Tibial nerve (tissue), 4 donors: ENCODE measurements around the gene BATF.

Experiments used
- EP300 ChIP-seq, 2 donors: sonication (generic); formaldehyde crosslinking; IDR thresholded peaks; one replicate each; pipeline ENCODE4 v1.6.1; 2017; ENCODE audit warnings: antibody characterized with exemption in 2 of 2, mild to moderate bottlenecking in 1 of 2
- POLR2A ChIP-seq, 2 donors: fragments of 450-650 bp; IDR thresholded peaks; one replicate each; pipeline ENCODE4 v1.6.1; 2017; ENCODE audit warnings: antibody characterized with exemption in 2 of 2, mild to moderate bottlenecking in 2 of 2, moderate library complexity in 2 of 2
- TF ChIP-seq, protein P1 (sequence below), 5 experiments: fragments of 200-600 bp in 3 of 5; fragments of 450-650 bp in 2 of 5; sonication (generic) in 3 of 5; IDR thresholded peaks; one replicate each; pipeline ENCODE4 v1.5.1; 2016 to 2019; ENCODE audit warnings: antibody characterized with exemption in 5 of 5, mild to moderate bottlenecking in 3 of 5, moderate library complexity in 2 of 5

DNA sequence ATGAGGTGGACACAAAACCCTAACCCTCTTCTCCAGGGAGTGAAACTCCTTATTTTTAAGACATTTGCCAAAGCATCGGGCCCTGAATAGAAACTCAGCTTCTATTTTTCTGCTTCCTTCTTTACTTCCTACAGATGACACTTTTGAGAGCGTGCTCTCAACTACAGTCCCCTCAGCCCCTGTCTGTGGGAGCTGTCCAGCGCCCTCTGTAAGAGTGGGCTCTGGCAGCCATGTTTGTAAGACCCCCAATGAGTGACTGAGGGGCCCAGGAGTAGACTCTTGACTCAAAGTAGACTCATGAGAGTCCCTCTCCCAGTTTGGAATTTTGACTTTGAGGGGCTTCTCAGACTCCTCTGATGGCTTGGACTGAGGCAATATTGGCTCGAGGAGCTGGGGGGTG lies 25.5 kb upstream of the BATF start:
- TF ChIP-seq POLR2A (IDR thresholded peaks at IDR 0.05) (no peak), EP300 (IDR thresholded peaks at IDR 0.05) (no peak)
- TF ChIP-seq, protein P1, sequence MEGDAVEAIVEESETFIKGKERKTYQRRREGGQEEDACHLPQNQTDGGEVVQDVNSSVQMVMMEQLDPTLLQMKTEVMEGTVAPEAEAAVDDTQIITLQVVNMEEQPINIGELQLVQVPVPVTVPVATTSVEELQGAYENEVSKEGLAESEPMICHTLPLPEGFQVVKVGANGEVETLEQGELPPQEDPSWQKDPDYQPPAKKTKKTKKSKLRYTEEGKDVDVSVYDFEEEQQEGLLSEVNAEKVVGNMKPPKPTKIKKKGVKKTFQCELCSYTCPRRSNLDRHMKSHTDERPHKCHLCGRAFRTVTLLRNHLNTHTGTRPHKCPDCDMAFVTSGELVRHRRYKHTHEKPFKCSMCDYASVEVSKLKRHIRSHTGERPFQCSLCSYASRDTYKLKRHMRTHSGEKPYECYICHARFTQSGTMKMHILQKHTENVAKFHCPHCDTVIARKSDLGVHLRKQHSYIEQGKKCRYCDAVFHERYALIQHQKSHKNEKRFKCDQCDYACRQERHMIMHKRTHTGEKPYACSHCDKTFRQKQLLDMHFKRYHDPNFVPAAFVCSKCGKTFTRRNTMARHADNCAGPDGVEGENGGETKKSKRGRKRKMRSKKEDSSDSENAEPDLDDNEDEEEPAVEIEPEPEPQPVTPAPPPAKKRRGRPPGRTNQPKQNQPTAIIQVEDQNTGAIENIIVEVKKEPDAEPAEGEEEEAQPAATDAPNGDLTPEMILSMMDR (IDR thresholded peaks at IDR 0.05) = no peak
